Stimulated activated CD4-positive, alpha-beta T cell treated with anti-CD3 and anti-CD28 coated beads, Interleukin-15, amount 100 ng/mL, for 1 hour (primary cell): ENCODE measurements around the gene ACADSB.

Experiments
- DNase-seq, 2 donors: peaks; one replicate each; pipeline ENCODE4 v3.0.0-alpha.2; 2020; ENCODE audit warnings: low read depth in 1 of 2, low spot score in 1 of 2

ACADSB gene

GRCh38 chr10:123001370-123001769 lies 7.4 kb upstream of the ACADSB start:
- no peak for DNase-seq

- no peak for DNase-seq
These were observed 4.5 kb upstream of the ACADSB start for GRCh38 chr10:123004298-123004697.

- DNase-seq, result peak in 1 of 2 donors; percentile 10
These were observed 1.1 kb upstream of the ACADSB start for GRCh38 chr10:123007558-123008354.

- DNase-seq, result peak in 1 of 2 donors; percentile 6
These were observed 457 bp downstream of the ACADSB start for GRCh38 chr10:123009105-123009820.

- no peak for DNase-seq
These were observed 3.2 kb downstream of the ACADSB start for GRCh38 chr10:123011987-123012386.

GRCh38 chr10:123013456-123014419 lies 4.9 kb downstream of the ACADSB start:
- no peak for DNase-seq

- DNase-seq, result no peak
These were observed 6.0 kb downstream of the ACADSB start for GRCh38 chr10:123014772-123015171.

- no peak for DNase-seq
These were observed 7.4 kb downstream of the ACADSB start for GRCh38 chr10:123016228-123016627.

GRCh38 chr10:123017421-123018165 lies 8.8 kb downstream of the ACADSB start:
- DNase-seq, result no peak

- DNase-seq, result no peak
These were observed 9.7 kb downstream of the ACADSB start for GRCh38 chr10:123018531-123018930.

- no peak for DNase-seq
These were observed 10.5 kb downstream of the ACADSB start for GRCh38 chr10:123019264-123019663.

GRCh38 chr10:123019941-123020703 lies 11.3 kb downstream of the ACADSB start:
- no peak for DNase-seq

- DNase-seq, result no peak
These were observed 12.7 kb downstream of the ACADSB start for GRCh38 chr10:123021517-123021916.

GRCh38 chr10:123024540-123024939 lies 15.7 kb downstream of the ACADSB start:
- DNase-seq, result no peak

- DNase-seq, result no peak
These were observed 17.5 kb downstream of the ACADSB start for GRCh38 chr10:123026302-123026701.

- DNase-seq, result no peak
These were observed 19.1 kb downstream of the ACADSB start for GRCh38 chr10:123027861-123028260.

GRCh38 chr10:123031124-123031523 lies 22.3 kb downstream of the ACADSB start:
- DNase-seq, result no peak

- DNase-seq, result no peak
These were observed 25.5 kb downstream of the ACADSB start for GRCh38 chr10:123034332-123034731.

- DNase-seq, result no peak
These were observed 26.8 kb downstream of the ACADSB start for GRCh38 chr10:123035467-123036086.
